ENCODE data around the gene HOOK2. TPM values are rescaled to one million over a fixed set of nuclear protein-coding genes. Genes with fewer than 3 reads are reported as not detected.

HOOK2 gene
- total and polyA plus RNA-seq, 9 of the 15 experiments (the other 6 are each of a cell fraction or from before 2014, with no cell fraction given): 1.3 to 17.2 (median 9.9) TPM

- TF ChIP-seq PATZ1 (CRISPR knock-in tag; IDR thresholded peaks at IDR 0.05; ENCODE audit: borderline replicate concordance) (no peak), TBP (optimal IDR thresholded peaks at IDR 0.05; ENCODE audit: low read depth, low read length) (peak; percentile 89), ETV1 (tag; conservative IDR thresholded peaks at IDR 0.05; ENCODE audit: low read depth) (peak; percentile 16; the same call in 1 of the 2 replicates), PPARD (CRISPR knock-in tag; IDR thresholded peaks at IDR 0.05) (no peak), MYC (IDR thresholded peaks at IDR 0.05; ENCODE audit: low read depth, low read length) (peak; percentile 49; the same call in 1 of the 2 replicates), MYC (CRISPR knock-in tag; IDR thresholded peaks at IDR 0.05; ENCODE audit: borderline replicate concordance, low read depth) (0 out of 2 replicates have a peak, but pooled peaks have one; percentile 35), MLLT1 (IDR thresholded peaks at IDR 0.05) (0 out of 4 replicates have a peak, but pooled peaks of 1 of the 2 experiments have one; percentile 12), JUN (IDR thresholded peaks at IDR 0.05; ENCODE audit: borderline replicate concordance, low read depth, low read length) (no peak), JUN (CRISPR knock-in tag; IDR thresholded peaks at IDR 0.05; ENCODE audit: borderline replicate concordance) (no peak), KLF1 (tag; IDR thresholded peaks at IDR 0.05) (no peak), MAZ (CRISPR knock-in tag; conservative IDR thresholded peaks at IDR 0.05 in 1 of 2, IDR thresholded peaks at IDR 0.05 in 1 of 2) (peak; percentile 57 to 67; a peak in 3 of 4 replicates), SRF (CRISPR knock-in tag; IDR thresholded peaks at IDR 0.05) (0 out of 4 replicates have a peak, but pooled peaks of 1 of the 2 experiments have one; percentile 55), TEAD4 (IDR thresholded peaks at IDR 0.05; ENCODE audit: low read length) (0 out of 2 replicates have a peak, but pooled peaks have one; percentile 43), TEAD4 (CRISPR knock-in tag; IDR thresholded peaks at IDR 0.05; ENCODE audit: borderline replicate concordance) (no peak), BCOR (IDR thresholded peaks at IDR 0.05) (no peak), ATF4 (CRISPR knock-in tag; IDR thresholded peaks at IDR 0.05) (peak; percentile 36; the same call in 1 of the 2 replicates), POLR3A (IDR thresholded peaks at IDR 0.05; ENCODE audit: borderline replicate concordance, extremely low read depth, insufficient read depth, insufficient read length) (no peak), SIN3A (IDR thresholded peaks at IDR 0.05; ENCODE audit: borderline replicate concordance in 2 of 2, control insufficient read depth in 1 of 2, low read depth in 2 of 2, low read length in 2 of 2) (peak; percentile 47 to 66; a peak in 2 of 4 replicates), TGIF2 (CRISPR knock-in tag; IDR thresholded peaks at IDR 0.05) (no peak), ZEB2 (IDR thresholded peaks at IDR 0.05) (0 out of 2 replicates have a peak, but pooled peaks have one; percentile 21), NFATC3 (IDR thresholded peaks at IDR 0.05) (0 out of 2 replicates have a peak, but pooled peaks have one; percentile 53), RBM39 (optimal IDR thresholded peaks at IDR 0.05; ENCODE audit: low read depth, low read length) (no peak)
Measured at GRCh38 chr19:12736995-12737834, 38.1 kb downstream of the HOOK2 start, which contains the start of gene GET3 (continued).
